IMR-90 (cell line): Measurements from ENCODE around the gene TOP2A.

Source experiments
- CTCF ChIP-seq: conservative IDR thresholded peaks from 2 replicates; pipeline ENCODE4 v1.5.1; 2012; ENCODE audit warnings: mild to moderate bottlenecking, low read depth, low read length, improper control_type of control experiment
- ELK1 ChIP-seq: fragments of 150-350 bp; IDR thresholded peaks from 2 replicates; pipeline ENCODE4 v1.6.1; 2016; ENCODE audit warnings: low read depth, mild to moderate bottlenecking, low read length, moderate library complexity, borderline replicate concordance
- POLR2A ChIP-seq: IDR thresholded peaks from 2 replicates; pipeline ENCODE4 v1.6.1; 2012; ENCODE audit warnings: mild to moderate bottlenecking, low read depth, low read length
- RCOR1 ChIP-seq: IDR thresholded peaks from 2 replicates; pipeline ENCODE4 v1.6.1; 2012; ENCODE audit warnings: mild to moderate bottlenecking, low read length, improper control_type of control experiment; ENCODE audit not compliant: insufficient replicate concordance
- SMC3 ChIP-seq: fragments of 150-350 bp; IDR thresholded peaks from 2 replicates; pipeline ENCODE4 v1.6.1; 2016; ENCODE audit warnings: low read depth, mild to moderate bottlenecking, antibody characterized with exemption, low read length, moderate library complexity

- TF ChIP-seq CTCF (no peak), POLR2A (no peak), SMC3 (no peak), ELK1 (no peak), RCOR1 (no peak)
These were observed 45.7 kb downstream of the TOP2A start for GRCh38 chr17:40372031-40372430.
